KMS-11 (cell line): ENCODE measurements around the gene TET3.

Source experiments
- H2AFZ ChIP-seq: fragments of 200-600 bp; sonication (generic); 2 replicates; pipeline ENCODE4 v1.6.1; 2016; ENCODE audit warnings: antibody characterized with exemption, mixed run types, low read depth
- H3K27ac ChIP-seq: fragments of 200-600 bp; sonication (generic); 2 replicates; pipeline ENCODE4 v1.6.1; 2016; ENCODE audit warnings: mild to moderate bottlenecking, mixed run types
- H3K27me3 ChIP-seq: fragments of 200-600 bp; sonication (generic); 2 replicates; pipeline ENCODE4 v1.6.1; 2017; ENCODE audit warnings: mild to moderate bottlenecking, low read depth, mixed run types, moderate library complexity; ENCODE audit not compliant: insufficient read depth
- H3K36me3 ChIP-seq: fragments of 200-600 bp; sonication (generic); 2 replicates; pipeline ENCODE4 v1.6.1; 2017; ENCODE audit warnings: mild to moderate bottlenecking, mixed run types; ENCODE audit not compliant: insufficient read depth
- H3K4me1 ChIP-seq: fragments of 200-600 bp; sonication (generic); 2 replicates; pipeline ENCODE4 v1.6.1; 2016; ENCODE audit warnings: mild to moderate bottlenecking, low read depth, mixed run types; ENCODE audit not compliant: poor library complexity, severe bottlenecking
- H3K4me2 ChIP-seq: fragments of 200-600 bp; sonication (generic); 2 replicates; pipeline ENCODE4 v1.7.0; 2016; ENCODE audit warnings: mild to moderate bottlenecking, mixed run types
- H3K4me3 ChIP-seq: fragments of 200-600 bp; sonication (generic); IDR thresholded peaks from 2 replicates; pipeline ENCODE4 v1.6.1; 2017; ENCODE audit warnings: low read depth, low read length, mixed read lengths; ENCODE audit not compliant: insufficient read depth
- H3K79me2 ChIP-seq: fragments of 200-600 bp; sonication (generic); 2 replicates; pipeline ENCODE4 v1.6.1; 2016; ENCODE audit warnings: low read depth, mixed run types; ENCODE audit not compliant: insufficient read depth
- H3K9ac ChIP-seq: fragments of 200-600 bp; sonication (generic); 2 replicates; pipeline ENCODE4 v1.6.1; 2016; ENCODE audit warnings: mild to moderate bottlenecking, mixed run types
- H4K20me1 ChIP-seq: fragments of 200-600 bp; sonication (generic); 2 replicates; pipeline ENCODE4 v1.6.1; 2016; ENCODE audit warnings: mild to moderate bottlenecking, mixed run types; ENCODE audit not compliant: insufficient read depth
- CTCF ChIP-seq: fragments of 200-600 bp; sonication (generic); conservative IDR thresholded peaks from 2 replicates; pipeline ENCODE4 v1.6.1; 2017; ENCODE audit warnings: low read depth, mild to moderate bottlenecking, antibody characterized with exemption, low read length, moderate library complexity, mixed read lengths

TET3 gene

GRCh38 chr2:74026687-74027241, 42.1 kb downstream of the TET3 start:
- no peak overlapping the region for H3K27ac ChIP-seq
- no peak overlapping the region for H3K4me2 ChIP-seq
- no peak overlapping the region for H3K4me3 ChIP-seq
- H3K9ac ChIP-seq: no peak overlapping the region
- no peak for TF ChIP-seq CTCF
- H3K36me3 ChIP-seq: no peaks in the 10 kb centered on the region
- H3K4me1 ChIP-seq: peaks cover 25% of the 10 kb centered on the region
- H2AFZ ChIP-seq: no peak overlapping the region
- 0 out of 2 replicates have a peak, but pooled peaks cover 9% of the 10 kb centered on the region for H4K20me1 ChIP-seq
- peaks cover 54% of the 10 kb centered on the region for H3K79me2 ChIP-seq
- H3K27me3 ChIP-seq: no peaks in the 10 kb centered on the region

DNA sequence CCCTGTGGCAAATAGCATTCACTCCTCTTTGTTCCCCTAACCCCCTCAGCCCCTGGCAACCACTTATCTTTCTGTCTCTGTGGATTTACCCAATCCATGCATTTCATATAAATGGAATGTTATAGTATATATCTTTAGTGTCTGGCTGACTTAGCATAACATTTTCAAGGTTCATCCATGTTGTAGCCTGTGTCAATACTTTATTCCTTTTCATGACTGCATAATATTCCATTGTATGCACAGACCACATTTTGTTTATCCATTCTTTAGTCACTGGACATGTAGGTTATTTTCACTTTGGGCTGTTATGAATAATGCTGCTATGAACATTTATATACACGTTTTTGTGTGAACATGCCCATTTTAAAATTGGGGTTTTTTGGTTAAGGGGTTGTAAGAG, 42.8 kb downstream of the TET3 start:
- no peak overlapping the region for H3K4me3 ChIP-seq
- no peak for TF ChIP-seq CTCF
- peaks cover 54% of the 10 kb centered on the region for H3K79me2 ChIP-seq
- 0 out of 2 replicates have a peak, but pooled peaks cover 9% of the 10 kb centered on the region for H4K20me1 ChIP-seq
- H2AFZ ChIP-seq: no peak overlapping the region
- no peak overlapping the region for H3K9ac ChIP-seq
- H3K27ac ChIP-seq: no peak overlapping the region
- H3K36me3 ChIP-seq: no peaks in the 10 kb centered on the region
- no peak overlapping the region for H3K4me2 ChIP-seq
- no peaks in the 10 kb centered on the region for H3K27me3 ChIP-seq
- H3K4me1 ChIP-seq: peaks cover 23% of the 10 kb centered on the region

- no peak for TF ChIP-seq CTCF
- peaks cover 51% of the 10 kb centered on the region for H3K79me2 ChIP-seq
- no peak overlapping the region for H3K4me3 ChIP-seq
- no peak overlapping the region for H3K9ac ChIP-seq
- 0 out of 2 replicates have a peak, but pooled peaks cover 9% of the 10 kb centered on the region for H4K20me1 ChIP-seq
- H3K27me3 ChIP-seq: no peaks in the 10 kb centered on the region
- H3K4me2 ChIP-seq: no peak overlapping the region
- H3K36me3 ChIP-seq: no peaks in the 10 kb centered on the region
- peaks cover 30% of the 10 kb centered on the region for H3K4me1 ChIP-seq
- H3K27ac ChIP-seq: no peak overlapping the region
- H2AFZ ChIP-seq: no peak overlapping the region
Observed at GRCh38 chr2:74028290-74028689, 43.6 kb downstream of the TET3 start.

DNA sequence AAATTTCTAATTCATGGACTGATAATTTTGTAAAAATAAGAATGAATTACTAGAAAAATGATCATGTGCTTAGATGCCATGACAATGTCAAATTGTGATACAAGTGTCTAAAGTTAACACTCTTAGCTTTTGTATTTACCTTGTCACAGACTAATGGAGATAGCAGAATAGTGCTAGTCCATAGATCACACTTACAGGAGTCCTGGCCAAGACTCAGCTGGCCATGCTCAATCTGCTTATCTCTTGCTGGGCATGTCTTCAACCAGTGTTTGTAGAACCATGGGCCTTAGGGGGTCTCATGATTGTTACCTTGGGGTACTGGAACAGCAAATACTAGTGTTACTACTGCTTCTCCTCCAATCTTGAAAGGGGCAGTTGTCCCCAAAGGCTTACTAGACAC, 44.0 kb downstream of the TET3 start:
- no peak overlapping the region for H2AFZ ChIP-seq
- peaks cover 53% of the 10 kb centered on the region for H3K79me2 ChIP-seq
- H3K9ac ChIP-seq: no peak overlapping the region
- no peak overlapping the region for H3K27ac ChIP-seq
- H3K27me3 ChIP-seq: no peaks in the 10 kb centered on the region
- no peak for TF ChIP-seq CTCF
- 0 out of 2 replicates have a peak, but pooled peaks cover 9% of the 10 kb centered on the region for H4K20me1 ChIP-seq
- H3K4me2 ChIP-seq: no peak overlapping the region
- H3K4me1 ChIP-seq: peaks cover 34% of the 10 kb centered on the region
- H3K4me3 ChIP-seq: no peak overlapping the region
- no peaks in the 10 kb centered on the region for H3K36me3 ChIP-seq
